Astrocyte of the spinal cord (primary cell): ENCODE results near the gene TOB1.

Source experiments
- DNase-seq: peaks from one replicate; pipeline ENCODE4 v3.0.0; 2011; ENCODE audit warnings: low read depth, low spot score
- H3K4me3 ChIP-seq: 2 replicates; pipeline ENCODE4 v1.5.1; 2011; ENCODE audit warnings: low read depth, mild to moderate bottlenecking, low read length, moderate library complexity
- CTCF ChIP-seq: IDR thresholded peaks from 2 replicates; pipeline ENCODE4 v1.5.1; 2012; ENCODE audit warnings: low read depth, mild to moderate bottlenecking, low read length, inconsistent platforms
- in situ Hi-C: cut with HindIII; loops from 2 replicates; pipeline ENCODE4 v1.10.0; 2017; ENCODE audit warnings: low sequenced_read_pairs

Gene TOB1

GRCh38 chr17:50903604-50904517 is 37.7 kb upstream of the TOB1 start:
- DNase-seq = peak; percentile 37
- in situ Hi-C loops = no loop called here
- H3K4me3 ChIP-seq = no peak overlapping the region
- no peak for TF ChIP-seq CTCF

- no peak for TF ChIP-seq CTCF
- DNase-seq = no peak
- no peak overlapping the region for H3K4me3 ChIP-seq
- in situ Hi-C loops = no loop called here
These were observed 36.5 kb upstream of the TOB1 start for GRCh38 chr17:50902372-50903353.

DNA sequence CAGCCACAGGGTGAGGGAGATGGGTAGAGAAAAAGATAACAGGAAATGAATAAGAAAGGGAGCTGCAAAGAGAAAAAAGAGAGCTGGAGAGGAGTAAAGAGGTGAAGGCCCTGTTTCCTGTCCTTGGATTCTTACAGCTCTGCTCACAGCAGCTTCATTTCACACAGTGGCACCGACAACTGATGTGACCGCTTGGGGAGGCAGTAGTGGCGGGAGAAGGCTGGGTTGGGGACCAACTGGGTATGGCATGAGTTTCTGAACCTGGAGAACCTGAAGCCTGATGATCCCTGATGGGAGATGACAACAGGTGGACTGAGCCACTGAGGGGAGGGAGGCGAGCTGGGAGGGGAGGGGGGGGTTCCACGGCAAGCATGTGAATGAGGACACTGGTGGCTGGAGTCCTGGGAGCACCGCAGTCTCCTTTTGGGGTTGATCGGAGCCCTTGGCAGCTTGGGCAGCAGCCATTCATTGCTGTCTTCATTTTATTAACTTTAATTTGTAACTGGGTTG is 34.3 kb upstream of the TOB1 start:
- no peak for DNase-seq
- no peak overlapping the region for H3K4me3 ChIP-seq
- no peak for TF ChIP-seq CTCF
- in situ Hi-C loops = no loop called here

DNA sequence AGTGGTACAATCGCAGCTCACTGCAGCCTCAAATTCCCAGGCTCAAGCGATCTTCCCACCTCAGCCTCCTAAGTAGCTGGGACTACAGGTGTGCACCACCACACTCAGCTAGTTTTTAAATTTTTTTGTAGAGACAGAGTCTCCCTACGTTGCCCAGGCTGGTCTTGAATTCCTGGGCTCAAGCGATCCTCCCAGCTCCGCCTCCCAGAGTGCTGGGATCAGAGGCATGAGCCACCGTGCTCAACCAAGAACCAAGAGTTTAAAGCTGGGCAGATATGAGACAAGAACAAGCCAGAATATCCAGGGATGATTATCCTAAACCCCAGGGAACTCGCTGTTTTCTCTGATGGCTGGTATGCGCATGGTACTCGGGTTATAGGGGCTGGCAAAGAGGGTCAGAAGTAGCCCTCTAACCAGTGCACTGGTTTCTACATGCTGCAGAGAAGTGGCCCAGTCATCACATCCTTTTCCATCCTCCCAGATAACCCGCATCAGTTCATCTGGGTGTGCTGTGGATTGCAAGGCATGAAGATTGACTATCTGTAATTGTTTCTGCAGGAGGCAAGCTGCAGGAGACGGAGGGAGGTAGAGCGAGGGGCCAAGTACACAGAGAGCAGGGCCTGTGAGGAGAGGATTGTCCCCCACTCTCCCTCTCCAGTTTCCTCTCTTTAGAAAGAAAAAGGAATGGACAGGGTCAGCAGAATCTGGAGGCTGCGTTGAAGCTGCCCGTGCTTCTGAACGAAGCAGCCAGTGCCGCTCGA is 33.6 kb upstream of the TOB1 start:
- no peak for TF ChIP-seq CTCF
- no peak overlapping the region for H3K4me3 ChIP-seq
- in situ Hi-C loops = no loop called here
- DNase-seq = no peak

DNA sequence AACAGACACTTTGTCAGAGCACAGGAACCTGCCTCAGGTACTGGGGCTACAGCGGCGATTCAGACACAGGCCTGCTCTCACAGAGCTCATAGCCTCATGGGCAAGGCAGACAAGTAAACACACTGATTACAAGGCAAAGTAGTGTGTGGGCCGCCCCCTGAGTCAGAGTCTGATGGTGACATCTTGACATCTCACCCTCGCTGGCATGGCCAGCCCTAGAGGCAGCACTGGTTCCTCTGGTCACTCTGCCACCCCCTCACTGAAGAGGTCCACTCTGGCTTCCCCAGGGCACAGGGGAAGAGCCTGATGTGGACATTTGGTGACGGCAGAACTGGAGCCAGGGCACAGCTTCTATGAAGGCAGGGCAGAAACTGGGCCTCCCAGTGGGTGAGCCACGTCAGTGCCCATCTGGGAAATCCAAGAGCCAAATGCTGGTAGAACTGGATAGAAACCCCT is 32.9 kb upstream of the TOB1 start:
- no peak for TF ChIP-seq CTCF
- in situ Hi-C loops = no loop called here
- no peak for DNase-seq
- H3K4me3 ChIP-seq = no peak overlapping the region
